Liver (tissue), 3 donors: ENCODE results near the gene TRMT44.
A peak's percentile ranks its signal among the peaks of the same experiment; 100 is the strongest.

Experiments
- EGR1 ChIP-seq, 2 donors: IDR thresholded peaks; 2 replicates each; pipeline ENCODE4 v1.6.1; 2016 to 2018; ENCODE audit warnings: antibody characterized with exemption in 2 of 2, low read depth in 2 of 2
- MAX ChIP-seq: IDR thresholded peaks from 2 replicates; pipeline ENCODE4 v1.6.1; 2016; ENCODE audit warnings: antibody characterized with exemption
- RAD21 ChIP-seq, 2 donors: IDR thresholded peaks; 2 replicates each; pipeline ENCODE4 v1.6.1; 2016; ENCODE audit warnings: antibody characterized with exemption in 2 of 2, mild to moderate bottlenecking in 2 of 2
- REST ChIP-seq: IDR thresholded peaks from 2 replicates; pipeline ENCODE4 v1.6.1; 2016; ENCODE audit warnings: antibody characterized with exemption, mild to moderate bottlenecking
- RXRA ChIP-seq, 2 donors: IDR thresholded peaks; 2 replicates each; pipeline ENCODE4 v1.6.1; 2017 to 2018; ENCODE audit warnings: antibody characterized with exemption in 2 of 2, mild to moderate bottlenecking in 1 of 2
- YY1 ChIP-seq: IDR thresholded peaks from 2 replicates; pipeline ENCODE4 v1.6.1; 2016; ENCODE audit warnings: antibody characterized with exemption, mild to moderate bottlenecking
- TF ChIP-seq, protein P1 (sequence below): fragments of 150-350 bp; IDR thresholded peaks from 2 replicates; pipeline ENCODE4 v1.5.1; 2017; ENCODE audit warnings: improper control_type of control experiment, low read depth, low read length; ENCODE audit not compliant: missing input control
- donor health status: healthy.
- donor health status: healthy.

DNA sequence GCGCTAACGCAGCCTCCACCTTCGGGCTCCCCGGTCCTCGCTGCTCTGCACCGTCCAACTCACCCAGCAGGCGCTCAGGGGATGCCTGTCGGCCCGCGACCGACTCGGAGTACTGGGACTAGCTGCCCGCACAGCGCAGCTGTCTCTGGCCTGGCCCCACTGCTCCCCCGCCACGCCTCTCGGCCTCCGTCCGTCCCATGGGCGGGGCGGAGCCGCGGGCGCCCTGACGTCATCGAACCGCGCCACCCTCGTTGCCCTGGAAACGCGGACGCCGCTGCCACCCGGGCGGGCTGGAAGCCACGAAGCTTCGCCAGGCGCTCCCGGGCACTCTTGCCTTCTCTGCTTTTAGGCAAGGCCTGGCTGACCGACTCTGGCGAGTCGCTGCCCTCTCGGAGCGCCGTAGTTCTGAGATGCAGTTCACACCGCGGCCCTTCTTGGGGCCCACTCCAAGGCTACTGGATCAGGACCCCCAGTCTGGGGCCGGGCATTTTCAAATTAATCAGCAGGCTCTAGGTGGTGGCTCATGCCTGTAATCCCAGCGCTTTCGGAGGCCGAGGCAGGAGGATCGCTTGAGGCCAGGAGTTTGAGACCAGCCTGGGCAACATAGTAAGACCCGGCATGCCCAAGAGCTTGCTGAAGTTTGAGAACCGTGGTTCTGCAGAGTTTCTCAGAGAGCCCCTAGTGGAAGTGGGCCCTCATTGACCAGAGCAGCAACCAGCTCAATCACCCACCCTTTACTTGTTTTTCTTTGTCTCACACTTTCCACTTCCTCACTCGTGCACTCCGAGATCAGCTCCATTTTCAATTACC lies 12.1 kb upstream of the TRMT44 start:
- TF ChIP-seq, protein P1, sequence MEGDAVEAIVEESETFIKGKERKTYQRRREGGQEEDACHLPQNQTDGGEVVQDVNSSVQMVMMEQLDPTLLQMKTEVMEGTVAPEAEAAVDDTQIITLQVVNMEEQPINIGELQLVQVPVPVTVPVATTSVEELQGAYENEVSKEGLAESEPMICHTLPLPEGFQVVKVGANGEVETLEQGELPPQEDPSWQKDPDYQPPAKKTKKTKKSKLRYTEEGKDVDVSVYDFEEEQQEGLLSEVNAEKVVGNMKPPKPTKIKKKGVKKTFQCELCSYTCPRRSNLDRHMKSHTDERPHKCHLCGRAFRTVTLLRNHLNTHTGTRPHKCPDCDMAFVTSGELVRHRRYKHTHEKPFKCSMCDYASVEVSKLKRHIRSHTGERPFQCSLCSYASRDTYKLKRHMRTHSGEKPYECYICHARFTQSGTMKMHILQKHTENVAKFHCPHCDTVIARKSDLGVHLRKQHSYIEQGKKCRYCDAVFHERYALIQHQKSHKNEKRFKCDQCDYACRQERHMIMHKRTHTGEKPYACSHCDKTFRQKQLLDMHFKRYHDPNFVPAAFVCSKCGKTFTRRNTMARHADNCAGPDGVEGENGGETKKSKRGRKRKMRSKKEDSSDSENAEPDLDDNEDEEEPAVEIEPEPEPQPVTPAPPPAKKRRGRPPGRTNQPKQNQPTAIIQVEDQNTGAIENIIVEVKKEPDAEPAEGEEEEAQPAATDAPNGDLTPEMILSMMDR, result peak; percentile 11
- TF ChIP-seq RXRA (IDR thresholded peaks at IDR 0.05) (no peak), YY1 (peak; percentile 44), MAX (no peak), RAD21 (IDR thresholded peaks at IDR 0.05) (peak in 1 of 2 donors; percentile 6), REST (peak; percentile 25), EGR1 (IDR thresholded peaks at IDR 0.05; ENCODE audit: low read depth in 2 of 2) (no peak)
